Calu3 (cell line): ENCODE data around the gene TAF1L. TPM values are rescaled to one million over a fixed set of nuclear protein-coding genes. Genes with fewer than 3 reads are reported as not detected.
A peak's percentile ranks its signal among the peaks of the same experiment; 100 is the strongest.

Experiments used
- Bru-seq: library from RNA; stranded (reverse); fragments of 400-500 nt; gene quantifications from one replicate; lab custom pipeline; 2021; lab: Mats Ljungman, UMichigan
- BruChase-seq, 2 experiments: library from RNA; stranded (reverse); fragments of 400-500 nt; gene quantifications; one replicate each; lab custom pipeline; 2021; lab: Mats Ljungman, UMichigan
- BruUV-seq: library from RNA; stranded (reverse); fragments of 400-500 nt; replicated peaks from 2 replicates; lab custom pipeline; 2021; lab: Mats Ljungman, UMichigan
- CTCF ChIA-PET: fragments of 300-600 bp; sonication (Branson Sonifier 250); formaldehyde crosslinking; loops from one replicate; lab custom pipeline; 2022; ENCODE audit warnings: antibody characterized with exemption; lab: Charles Lee
- DNase-seq: peaks from one replicate; pipeline ENCODE4 v3.0.0; 2022
- H3K27ac Mint-ChIP-seq: one replicate; pipeline ENCODE4 v1.8.0; 2022; ENCODE audit warnings: mixed read lengths; ENCODE audit not compliant: unreplicated experiment
- H3K27me3 Mint-ChIP-seq: one replicate; pipeline ENCODE4 v1.8.0; 2022; ENCODE audit warnings: mixed read lengths; ENCODE audit not compliant: unreplicated experiment
- H3K36me3 Mint-ChIP-seq: one replicate; pipeline ENCODE4 v1.8.0; 2022; ENCODE audit warnings: mild to moderate bottlenecking, moderate library complexity, mixed read lengths; ENCODE audit not compliant: insufficient read depth, unreplicated experiment
- H3K4me1 Mint-ChIP-seq: one replicate; pipeline ENCODE4 v1.8.0; 2022; ENCODE audit warnings: mild to moderate bottlenecking, low read depth, mixed read lengths; ENCODE audit not compliant: unreplicated experiment
- H3K4me3 Mint-ChIP-seq: one replicate; pipeline ENCODE4 v1.8.0; 2022; ENCODE audit warnings: mild to moderate bottlenecking, low read depth, moderate library complexity, mixed read lengths; ENCODE audit not compliant: unreplicated experiment
- H3K9me3 Mint-ChIP-seq: one replicate; pipeline ENCODE4 v1.8.0; 2022; ENCODE audit warnings: low read depth, mixed read lengths; ENCODE audit not compliant: unreplicated experiment
- intact Hi-C: fragments of 100-400 bp; cut with micrococcal nuclease; formaldehyde crosslinking; loops from one replicate; pipeline ENCODE4 v1.10.0; 2022; ENCODE audit not compliant: unreplicated experiment
- long read RNA-seq: library from polyadenylated mRNA; stranded (forward); transcript quantifications from one replicate; pipeline ENCODE4 v2.0.0, GENCODE V29; 2022
- total RNA-seq: library from RNA; stranded (reverse); gene quantifications from 2 replicates; pipeline ENCODE4 v1.2.3, GENCODE V29; 2022
- TF ChIP-seq, protein P1 (sequence below): fragments of 200-600 bp; IDR thresholded peaks from one replicate; pipeline ENCODE4 v1.8.0; 2022; ENCODE audit warnings: antibody characterized with exemption; ENCODE audit not compliant: unreplicated experiment

The TAF1L gene
- not detected in 2 replicates for total RNA-seq
- Bru-seq, nascent RNA = percentile 10 among the genes with signal in this experiment
- BruChase-seq, experiment 1, labeled RNA remaining after a 6-hour chase = percentile 28 among the genes with signal in this experiment
- percentile 10 among the genes with signal in this experiment for BruChase-seq, experiment 2, labeled RNA remaining after a 2-hour chase
- long read RNA-seq = 0 reads

DNA sequence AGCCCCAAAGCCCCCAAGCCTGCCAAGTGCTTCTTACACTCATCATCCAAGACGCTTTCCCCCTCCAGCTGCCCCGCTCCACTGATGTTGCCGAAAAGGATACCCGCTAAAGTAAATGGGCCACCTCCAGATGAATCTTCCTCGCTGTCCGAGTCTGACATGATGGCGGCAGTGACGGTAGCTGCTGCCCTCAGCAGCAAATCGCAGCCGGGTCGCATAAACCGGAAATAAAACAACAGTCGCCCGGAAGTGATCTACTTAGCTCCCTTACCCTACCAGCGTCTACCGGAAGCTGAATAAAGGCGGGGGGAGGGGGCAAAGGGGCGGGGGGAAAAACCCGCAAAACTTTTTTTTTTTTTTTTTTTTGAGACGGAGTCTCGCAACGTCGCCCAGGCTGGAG is at the start of gene TAF1L:
Gene TAF1L, minus strand, starts transcription at position 308 of the 400 bp plus-strand sequence. Its CDS starts 90 bp downstream, at position 218.
- Mint-ChIP-seq H3K27me3 (no peaks in the 10 kb centered on the region), H3K4me3 (no peak within 1 kb of the TSS)
- intact Hi-C loops = no loop called here

GRCh38 chr9:32681751-32682150 is 46.3 kb upstream of the TAF1L start:
- DNase-seq = no peak
- H3K9me3 Mint-ChIP-seq = peaks cover 5% of the 10 kb centered on the region
- H3K27me3 Mint-ChIP-seq = peaks cover 32% of the 10 kb centered on the region
- CTCF ChIA-PET = no interaction called here
- BruUV-seq = no TSS peak
- intact Hi-C loops = no loop called here
- no peak overlapping the region for H3K27ac Mint-ChIP-seq
- TF ChIP-seq, protein P1, sequence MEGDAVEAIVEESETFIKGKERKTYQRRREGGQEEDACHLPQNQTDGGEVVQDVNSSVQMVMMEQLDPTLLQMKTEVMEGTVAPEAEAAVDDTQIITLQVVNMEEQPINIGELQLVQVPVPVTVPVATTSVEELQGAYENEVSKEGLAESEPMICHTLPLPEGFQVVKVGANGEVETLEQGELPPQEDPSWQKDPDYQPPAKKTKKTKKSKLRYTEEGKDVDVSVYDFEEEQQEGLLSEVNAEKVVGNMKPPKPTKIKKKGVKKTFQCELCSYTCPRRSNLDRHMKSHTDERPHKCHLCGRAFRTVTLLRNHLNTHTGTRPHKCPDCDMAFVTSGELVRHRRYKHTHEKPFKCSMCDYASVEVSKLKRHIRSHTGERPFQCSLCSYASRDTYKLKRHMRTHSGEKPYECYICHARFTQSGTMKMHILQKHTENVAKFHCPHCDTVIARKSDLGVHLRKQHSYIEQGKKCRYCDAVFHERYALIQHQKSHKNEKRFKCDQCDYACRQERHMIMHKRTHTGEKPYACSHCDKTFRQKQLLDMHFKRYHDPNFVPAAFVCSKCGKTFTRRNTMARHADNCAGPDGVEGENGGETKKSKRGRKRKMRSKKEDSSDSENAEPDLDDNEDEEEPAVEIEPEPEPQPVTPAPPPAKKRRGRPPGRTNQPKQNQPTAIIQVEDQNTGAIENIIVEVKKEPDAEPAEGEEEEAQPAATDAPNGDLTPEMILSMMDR = no peak
- H3K4me1 Mint-ChIP-seq = no peaks in the 10 kb centered on the region
- no peaks in the 10 kb centered on the region for H3K36me3 Mint-ChIP-seq
- H3K4me3 Mint-ChIP-seq = no peak overlapping the region

More for the DNA sequence above, at the start of gene TAF1L:
- CTCF ChIA-PET = no interaction called here
- Mint-ChIP-seq H3K9me3 (no peaks in the 10 kb centered on the region), H3K36me3 (no peaks in the 10 kb centered on the region), H3K27ac (no peak within 1 kb of the TSS), H3K4me1 (no peaks in the 10 kb centered on the region)
- DNase-seq = no peak
- TF ChIP-seq, protein P1 = no peak
- no TSS peak for BruUV-seq

GRCh38 chr9:32677931-32678330 is 42.5 kb upstream of the TAF1L start:
- no peak overlapping the region for H3K27ac Mint-ChIP-seq
- DNase-seq = no peak
- peaks cover 3% of the 10 kb centered on the region for H3K9me3 Mint-ChIP-seq
- no peak overlapping the region for H3K4me3 Mint-ChIP-seq
- H3K27me3 Mint-ChIP-seq = peaks cover 10% of the 10 kb centered on the region
- TF ChIP-seq, protein P1 = no peak
- BruUV-seq = no TSS peak
- no peaks in the 10 kb centered on the region for H3K36me3 Mint-ChIP-seq
- H3K4me1 Mint-ChIP-seq = no peaks in the 10 kb centered on the region
- intact Hi-C loops = no loop called here
- CTCF ChIA-PET = interaction anchor here (0.6 kb wide), 1 partner anchor 14 kb away, joined by 3 read pairs; no protein-coding TSS in a partner anchor

GRCh38 chr9:32672469-32672868 is 37.0 kb upstream of the TAF1L start:
- no peak overlapping the region for H3K27ac Mint-ChIP-seq
- no peaks in the 10 kb centered on the region for H3K9me3 Mint-ChIP-seq
- intact Hi-C loops = no loop called here
- CTCF ChIA-PET = no interaction called here
- H3K27me3 Mint-ChIP-seq = no peaks in the 10 kb centered on the region
- BruUV-seq = no TSS peak
- H3K4me3 Mint-ChIP-seq = no peak overlapping the region
- no peak for DNase-seq
- H3K4me1 Mint-ChIP-seq = no peaks in the 10 kb centered on the region
- TF ChIP-seq, protein P1 = no peak
- no peaks in the 10 kb centered on the region for H3K36me3 Mint-ChIP-seq
